HepG2 (cell line): ENCODE data around the gene MASP1. TPM values are rescaled to one million over a fixed set of nuclear protein-coding genes. Genes with fewer than 3 reads are reported as not detected.

Source experiments
- ATAC-seq: fragments of 200-7000 bp; cut with Tn5 transposase; 3 replicates; pipeline ENCODE4 v1.9.1; 2020; ENCODE audit warnings: mild to moderate bottlenecking, moderate library complexity
- BruUV-seq: library from RNA; stranded (reverse); fragments of 400-500 nt; replicated peaks from 2 replicates; lab custom pipeline; 2021; lab: Mats Ljungman, UMichigan
- CTCF ChIA-PET: fragments of 300-600 bp; formaldehyde crosslinking; extraction: SDS; loops from one replicate; lab custom pipeline; 2021; ENCODE audit warnings: low total read pairs, inconsistent platforms, low intra/inter-chr PET ratio; lab: Yijun Ruan, JAX
- POLR2A ChIA-PET: fragments of 350-600 bp; sonication (Branson Sonifier 250); formaldehyde crosslinking; loops from one replicate; lab custom pipeline; 2020; ENCODE audit warnings: antibody characterized with exemption, inconsistent platforms; lab: Yijun Ruan, JAX
- DNase-seq: peaks from one replicate; pipeline ENCODE4 v3.0.0-alpha.2; 2015; ENCODE audit warnings: low spot score
- FAIRE-seq: peaks from 3 replicates; lab custom pipeline; 2011; peaks lifted over from hg19 to GRCh38; lab: Jason Lieb, UNC
- H2AFZ ChIP-seq: one replicate; pipeline ENCODE4 v1.6.1; 2011; ENCODE audit warnings: low read length, inconsistent platforms
- H3K27ac ChIP-seq: fragments of 300-600 bp; 3 replicates; pipeline ENCODE4 v1.8.0; 2011; ENCODE audit warnings: mixed run types, mild to moderate bottlenecking, mixed read lengths, low read length, inconsistent platforms; ENCODE audit not compliant: insufficient read depth; ENCODE audit errors: extremely low read length
- H3K27me3 ChIP-seq, 2 experiments: fragments of 200-600 bp in 1 of 2; 2 replicates in 1 of 2; 3 replicates in 1 of 2; pipeline versions ENCODE4 v1.6.0 to v1.8.0; 2011; ENCODE audit warnings: low read length in 2 of 2, mild to moderate bottlenecking in 2 of 2, moderate library complexity in 2 of 2, inconsistent platforms in 1 of 2; ENCODE audit not compliant: insufficient read depth in 2 of 2, control insufficient read depth in 1 of 2
- H3K36me3 ChIP-seq, 2 experiments: fragments of 200-600 bp in 1 of 2; replicated peaks in 1 of 2; 2 replicates in 1 of 2; 3 replicates in 1 of 2; pipeline versions ENCODE4 v1.5.1 to v1.8.0; 2011; ENCODE audit warnings: low read length in 2 of 2, inconsistent platforms in 1 of 2; ENCODE audit not compliant: insufficient read depth in 2 of 2, control insufficient read depth in 1 of 2
- H3K4me1 ChIP-seq: 2 replicates; pipeline ENCODE4 v1.5.1; 2012; ENCODE audit warnings: low read length, inconsistent platforms; ENCODE audit not compliant: insufficient read depth
- H3K4me2 ChIP-seq: 2 replicates; pipeline ENCODE4 v1.6.0; 2011; ENCODE audit warnings: low read depth, low read length, inconsistent platforms
- H3K4me3 ChIP-seq, 3 experiments: fragments of 200-600 bp in 1 of 3; sonication (generic), shearing (Covaris generic) in 1 of 3; replicated peaks in 1 of 3; 2 replicates each; pipeline ENCODE4 v1.5.1; 2011 to 2016; ENCODE audit warnings: low read length in 3 of 3, inconsistent platforms in 2 of 3, low read depth in 2 of 3, mild to moderate bottlenecking in 2 of 3, control low read depth in 1 of 3, mixed read lengths in 1 of 3; ENCODE audit not compliant: insufficient read depth in 1 of 3
- H3K79me2 ChIP-seq: one replicate; pipeline ENCODE4 v1.6.1; 2011; ENCODE audit warnings: low read length, inconsistent platforms; ENCODE audit not compliant: insufficient read depth
- H3K9ac ChIP-seq: 2 replicates; pipeline ENCODE4 v1.6.0; 2011; ENCODE audit warnings: mild to moderate bottlenecking, low read depth, low read length, inconsistent platforms; ENCODE audit not compliant: insufficient read depth
- H3K9me3 ChIP-seq: 2 replicates; pipeline ENCODE4 v1.5.1; 2012; ENCODE audit warnings: mild to moderate bottlenecking, low read length
- H4K20me1 ChIP-seq: 2 replicates; pipeline ENCODE4 v1.6.0; 2011; ENCODE audit warnings: inconsistent platforms, mild to moderate bottlenecking, low read length, moderate library complexity; ENCODE audit not compliant: insufficient read depth
- AGO2 ChIP-seq: fragments of 200-400 bp; formaldehyde crosslinking; optimal IDR thresholded peaks from 2 replicates; pipeline ENCODE3; 2017; ENCODE audit warnings: mild to moderate bottlenecking, low read depth, low read length, moderate library complexity
- CHCHD3 ChIP-seq: sonication (generic); formaldehyde crosslinking; IDR thresholded peaks from 2 replicates; pipeline ENCODE4 v1.8.0; 2022; ENCODE audit warnings: mild to moderate bottlenecking, missing genetic modification reagents, moderate library complexity
- FOSL2 ChIP-seq: sonication (generic); formaldehyde crosslinking; IDR thresholded peaks from 2 replicates; pipeline ENCODE4 v1.4.0; 2020; ENCODE audit warnings: missing genetic modification reagents
- GATAD2A ChIP-seq: IDR thresholded peaks from 2 replicates; pipeline ENCODE4 v1.6.1; 2016
- NFYB ChIP-seq: sonication (generic); formaldehyde crosslinking; IDR thresholded peaks from 2 replicates; pipeline ENCODE4 v1.4.0; 2020; ENCODE audit warnings: missing genetic modification reagents
- NONO ChIP-seq, 2 experiments: fragments of 450-650 bp in 1 of 2; sonication (generic) in 1 of 2; formaldehyde crosslinking in 1 of 2; IDR thresholded peaks in 1 of 2; conservative IDR thresholded peaks in 1 of 2; 2 replicates each; pipeline versions ENCODE4 v1.6.1 to v1.8.0; 2017 to 2022; ENCODE audit warnings: mild to moderate bottlenecking in 1 of 2, missing genetic modification reagents in 1 of 2, moderate library complexity in 1 of 2
- RFX3 ChIP-seq: IDR thresholded peaks from 2 replicates; pipeline ENCODE4 v1.6.1; 2016; ENCODE audit warnings: missing biosample characterization, missing genetic modification reagents
- SRF ChIP-seq: IDR thresholded peaks from 2 replicates; pipeline ENCODE4 v1.6.1; 2011; ENCODE audit warnings: mild to moderate bottlenecking, low read depth, low read length, moderate library complexity
- ZNF180 ChIP-seq: sonication (generic); formaldehyde crosslinking; IDR thresholded peaks from 2 replicates; pipeline ENCODE4 v1.4.0; 2020; ENCODE audit warnings: low read depth, missing genetic modification reagents, borderline replicate concordance
- ZNF367 ChIP-seq: sonication (generic); formaldehyde crosslinking; IDR thresholded peaks from 2 replicates; pipeline ENCODE4 v1.4.0; 2020; ENCODE audit warnings: missing genetic modification reagents, borderline replicate concordance
- ZNF501 ChIP-seq: sonication (generic); formaldehyde crosslinking; IDR thresholded peaks from 2 replicates; pipeline ENCODE4 v1.5.1; 2020; ENCODE audit warnings: mild to moderate bottlenecking, moderate library complexity, missing genetic modification reagents
- ZNF577 ChIP-seq: sonication (generic); formaldehyde crosslinking; IDR thresholded peaks from 2 replicates; pipeline ENCODE4 v1.4.0; 2020; ENCODE audit warnings: mild to moderate bottlenecking, low read depth, missing genetic modification reagents, borderline replicate concordance
- in situ Hi-C: cut with HindIII; loops from 2 replicates; pipeline ENCODE4 v1.10.0; 2017; ENCODE audit warnings: low pct_unique_long_range_greater_than_20kb; ENCODE audit not compliant: extremely low pct_ligation_motif_present
- intact Hi-C: fragments of 100-400 bp; cut with micrococcal nuclease; formaldehyde crosslinking; loops from one replicate; pipeline ENCODE4 v1.10.0; 2022; ENCODE audit not compliant: unreplicated experiment
- polyA plus RNA-seq, 8 experiments: library from polyadenylated mRNA; depleted of rRNA in 3 of 8; stranded (reverse) in 7 of 8; unstranded in 1 of 8; fragments of >200 nt; fragmentation: Illumina TruSeq in 4 of 8; extraction: Trizol in 4 of 8; gene quantifications; 2 replicates each; pipeline versions ENCODE4 v1.2.1 to v1.2.3, GENCODE V29; 2011 to 2016; ENCODE audit warnings: low read depth in 4 of 8, missing spikeins in 1 of 8, mixed read lengths in 1 of 8; ENCODE audit not compliant: insufficient read depth in 1 of 8
- total RNA-seq, 5 experiments: library from RNA; depleted of rRNA; stranded (reverse); fragments of >200 nt; fragmentation: Illumina TruSeq; extraction: Trizol; gene quantifications; 2 replicates each; pipeline ENCODE4 v1.2.3, GENCODE V29; 2016; ENCODE audit warnings: low read depth in 1 of 5
- TF ChIP-seq, protein P1 (sequence below): sonication (generic); formaldehyde crosslinking; IDR thresholded peaks from 2 replicates; pipeline ENCODE4 v1.8.0; 2022; ENCODE audit warnings: mild to moderate bottlenecking, missing genetic modification reagents; ENCODE audit not compliant: insufficient replicate concordance
- TF ChIP-seq, protein P2 (sequence below): sonication (generic); formaldehyde crosslinking; IDR thresholded peaks from 2 replicates; pipeline ENCODE4 v1.5.1; 2020; ENCODE audit warnings: mild to moderate bottlenecking, missing genetic modification reagents, moderate library complexity

Gene MASP1
- total and polyA plus RNA-seq, 2 of the 13 experiments (the other 11 are each of a cell fraction or from before 2014, with no cell fraction given) = 10.8 to 56.0 TPM

DNA sequence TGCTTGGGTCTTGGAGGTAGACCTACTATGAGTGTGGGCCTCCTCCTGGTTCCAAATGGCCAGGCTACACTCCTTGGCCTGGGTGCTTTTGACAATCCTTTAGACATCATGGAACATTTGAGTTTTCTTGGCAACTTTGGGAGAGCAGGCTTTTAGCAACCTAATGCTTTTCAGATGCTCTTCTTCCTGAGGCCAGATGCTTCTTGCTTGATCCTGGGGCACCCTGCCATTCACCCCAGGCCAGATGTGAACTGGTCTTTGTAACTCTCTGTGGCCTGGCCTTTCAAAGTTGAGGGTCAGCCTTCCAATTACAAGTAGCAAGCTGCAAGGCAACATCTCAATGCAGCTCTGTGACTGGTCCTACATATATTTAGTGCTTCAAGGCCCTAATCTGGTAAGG is 53.8 kb downstream of the MASP1 start:
- Histone ChIP-seq H3K79me2 (no peaks in the 10 kb centered on the region), H3K36me3 (no peaks in the 10 kb centered on the region), H3K27ac (no peak overlapping the region), H4K20me1 (no peaks in the 10 kb centered on the region), H3K4me2 (no peak overlapping the region), H3K9me3 (no peaks in the 10 kb centered on the region), H3K9ac (no peak overlapping the region), H3K4me1 (no peaks in the 10 kb centered on the region), H2AFZ (no peak overlapping the region), H3K27me3 (no peaks in the 10 kb centered on the region), H3K4me3 (no peak overlapping the region)
- in situ Hi-C loops = no loop called here
- DNase-seq = no peak
- no peak for TF ChIP-seq NFYB
- TF ChIP-seq SRF = no peak
- TF ChIP-seq AGO2 = no peak
- TF ChIP-seq FOSL2 (CRISPR knock-in tag) = no peak
- TF ChIP-seq CHCHD3 = no peak
- no peak for TF ChIP-seq ZNF180 (CRISPR knock-in tag)
- TF ChIP-seq ZNF367 (CRISPR knock-in tag) = no peak
- TF ChIP-seq ZNF577 (CRISPR knock-in tag) = no peak
- TF ChIP-seq NONO (IDR thresholded peaks at IDR 0.05) = no peak
- TF ChIP-seq NONO (CRISPR knock-in tag; conservative IDR thresholded peaks at IDR 0.05) = no peak
- TF ChIP-seq GATAD2A (CRISPR knock-in tag) = no peak
- no peak for TF ChIP-seq ZNF501 (CRISPR knock-in tag)
- TF ChIP-seq, protein P1, sequence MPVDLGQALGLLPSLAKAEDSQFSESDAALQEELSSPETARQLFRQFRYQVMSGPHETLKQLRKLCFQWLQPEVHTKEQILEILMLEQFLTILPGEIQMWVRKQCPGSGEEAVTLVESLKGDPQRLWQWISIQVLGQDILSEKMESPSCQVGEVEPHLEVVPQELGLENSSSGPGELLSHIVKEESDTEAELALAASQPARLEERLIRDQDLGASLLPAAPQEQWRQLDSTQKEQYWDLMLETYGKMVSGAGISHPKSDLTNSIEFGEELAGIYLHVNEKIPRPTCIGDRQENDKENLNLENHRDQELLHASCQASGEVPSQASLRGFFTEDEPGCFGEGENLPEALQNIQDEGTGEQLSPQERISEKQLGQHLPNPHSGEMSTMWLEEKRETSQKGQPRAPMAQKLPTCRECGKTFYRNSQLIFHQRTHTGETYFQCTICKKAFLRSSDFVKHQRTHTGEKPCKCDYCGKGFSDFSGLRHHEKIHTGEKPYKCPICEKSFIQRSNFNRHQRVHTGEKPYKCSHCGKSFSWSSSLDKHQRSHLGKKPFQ (CRISPR knock-in tag) = no peak
- TF ChIP-seq, protein P2, sequence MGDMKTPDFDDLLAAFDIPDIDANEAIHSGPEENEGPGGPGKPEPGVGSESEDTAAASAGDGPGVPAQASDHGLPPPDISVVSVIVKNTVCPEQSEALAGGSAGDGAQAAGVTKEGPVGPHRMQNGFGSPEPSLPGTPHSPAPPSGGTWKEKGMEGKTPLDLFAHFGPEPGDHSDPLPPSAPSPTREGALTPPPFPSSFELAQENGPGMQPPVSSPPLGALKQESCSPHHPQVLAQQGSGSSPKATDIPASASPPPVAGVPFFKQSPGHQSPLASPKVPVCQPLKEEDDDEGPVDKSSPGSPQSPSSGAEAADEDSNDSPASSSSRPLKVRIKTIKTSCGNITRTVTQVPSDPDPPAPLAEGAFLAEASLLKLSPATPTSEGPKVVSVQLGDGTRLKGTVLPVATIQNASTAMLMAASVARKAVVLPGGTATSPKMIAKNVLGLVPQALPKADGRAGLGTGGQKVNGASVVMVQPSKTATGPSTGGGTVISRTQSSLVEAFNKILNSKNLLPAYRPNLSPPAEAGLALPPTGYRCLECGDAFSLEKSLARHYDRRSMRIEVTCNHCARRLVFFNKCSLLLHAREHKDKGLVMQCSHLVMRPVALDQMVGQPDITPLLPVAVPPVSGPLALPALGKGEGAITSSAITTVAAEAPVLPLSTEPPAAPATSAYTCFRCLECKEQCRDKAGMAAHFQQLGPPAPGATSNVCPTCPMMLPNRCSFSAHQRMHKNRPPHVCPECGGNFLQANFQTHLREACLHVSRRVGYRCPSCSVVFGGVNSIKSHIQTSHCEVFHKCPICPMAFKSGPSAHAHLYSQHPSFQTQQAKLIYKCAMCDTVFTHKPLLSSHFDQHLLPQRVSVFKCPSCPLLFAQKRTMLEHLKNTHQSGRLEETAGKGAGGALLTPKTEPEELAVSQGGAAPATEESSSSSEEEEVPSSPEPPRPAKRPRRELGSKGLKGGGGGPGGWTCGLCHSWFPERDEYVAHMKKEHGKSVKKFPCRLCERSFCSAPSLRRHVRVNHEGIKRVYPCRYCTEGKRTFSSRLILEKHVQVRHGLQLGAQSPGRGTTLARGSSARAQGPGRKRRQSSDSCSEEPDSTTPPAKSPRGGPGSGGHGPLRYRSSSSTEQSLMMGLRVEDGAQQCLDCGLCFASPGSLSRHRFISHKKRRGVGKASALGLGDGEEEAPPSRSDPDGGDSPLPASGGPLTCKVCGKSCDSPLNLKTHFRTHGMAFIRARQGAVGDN = no peak
- no peak for TF ChIP-seq RFX3 (CRISPR knock-in tag)
- ATAC-seq = no peak
- ChIA-PET POLR2A (no interaction called here), CTCF (no interaction called here)
- intact Hi-C loops = no loop called here
- no TSS peak for BruUV-seq
- FAIRE-seq = no peak
